Fibroblast of lung (primary cell): ENCODE measurements around the gene CADM2.
A peak's percentile ranks its signal among the peaks of the same experiment; 100 is the strongest.

ENCODE experiments used
- EZH2 ChIP-seq: IDR thresholded peaks from 2 replicates; pipeline ENCODE4 v1.5.1; 2012; ENCODE audit warnings: low read length, control low read depth, mild to moderate bottlenecking; ENCODE audit errors: missing control alignments
- TF ChIP-seq, protein P1 (sequence below), 2 donors: IDR thresholded peaks in 1 of 2; conservative IDR thresholded peaks in 1 of 2; 1 replicate in 1 of 2; 2 replicates in 1 of 2; pipeline ENCODE4 v1.5.1; 2011 to 2012; ENCODE audit warnings: low read length in 2 of 2, control low read depth in 1 of 2, inconsistent platforms in 1 of 2, low read depth in 1 of 2, mild to moderate bottlenecking in 1 of 2

DNA sequence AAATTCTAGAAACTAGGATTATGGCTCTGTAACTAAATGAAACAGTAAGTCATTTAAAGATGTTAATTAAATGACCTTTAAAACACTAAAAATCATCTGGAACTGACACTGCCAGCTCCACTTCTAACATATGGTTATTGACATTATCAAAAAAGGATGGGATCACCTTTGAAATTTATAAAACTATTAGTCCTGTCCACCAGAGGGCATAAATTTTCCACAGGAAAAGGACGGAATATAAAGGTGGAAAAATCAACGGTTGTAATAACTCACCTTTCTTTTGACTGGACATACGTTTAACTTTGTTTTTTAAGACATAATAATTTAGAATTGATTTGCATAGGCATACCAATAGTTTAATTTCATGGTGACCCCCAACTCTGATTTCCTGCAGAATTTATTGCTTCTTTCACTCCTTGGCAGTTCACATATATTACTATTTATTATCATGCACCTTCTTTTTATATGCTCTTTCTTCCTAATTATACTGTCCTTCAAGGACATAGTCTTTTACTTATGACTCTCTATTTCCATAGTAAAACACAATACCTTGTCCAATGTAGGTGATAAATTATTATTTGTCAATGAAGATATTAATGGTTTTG, 345.7 kb downstream of the CADM2 start:
- TF ChIP-seq, protein P1, sequence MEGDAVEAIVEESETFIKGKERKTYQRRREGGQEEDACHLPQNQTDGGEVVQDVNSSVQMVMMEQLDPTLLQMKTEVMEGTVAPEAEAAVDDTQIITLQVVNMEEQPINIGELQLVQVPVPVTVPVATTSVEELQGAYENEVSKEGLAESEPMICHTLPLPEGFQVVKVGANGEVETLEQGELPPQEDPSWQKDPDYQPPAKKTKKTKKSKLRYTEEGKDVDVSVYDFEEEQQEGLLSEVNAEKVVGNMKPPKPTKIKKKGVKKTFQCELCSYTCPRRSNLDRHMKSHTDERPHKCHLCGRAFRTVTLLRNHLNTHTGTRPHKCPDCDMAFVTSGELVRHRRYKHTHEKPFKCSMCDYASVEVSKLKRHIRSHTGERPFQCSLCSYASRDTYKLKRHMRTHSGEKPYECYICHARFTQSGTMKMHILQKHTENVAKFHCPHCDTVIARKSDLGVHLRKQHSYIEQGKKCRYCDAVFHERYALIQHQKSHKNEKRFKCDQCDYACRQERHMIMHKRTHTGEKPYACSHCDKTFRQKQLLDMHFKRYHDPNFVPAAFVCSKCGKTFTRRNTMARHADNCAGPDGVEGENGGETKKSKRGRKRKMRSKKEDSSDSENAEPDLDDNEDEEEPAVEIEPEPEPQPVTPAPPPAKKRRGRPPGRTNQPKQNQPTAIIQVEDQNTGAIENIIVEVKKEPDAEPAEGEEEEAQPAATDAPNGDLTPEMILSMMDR (conservative IDR thresholded peaks at IDR 0.05 in 1 of 2, IDR thresholded peaks at IDR 0.05 in 1 of 2; ENCODE audit: low read depth in 1 of 2, low read length in 2 of 2), result peak in 1 of 2 donors; percentile 23
- no peak for TF ChIP-seq EZH2
